H1 (cell line): ENCODE results near the gene CHCHD1. TPM values are rescaled to one million over a fixed set of nuclear protein-coding genes. Genes with fewer than 3 reads are reported as not detected.

Experiments used
- CTCF ChIA-PET: fragments of 300-600 bp; sonication (Branson Sonifier 250); formaldehyde crosslinking; loops from one replicate; lab custom pipeline; 2021; ENCODE audit not compliant: partially characterized antibody; lab: Charles Lee
- POLR2A ChIA-PET: fragments of 300-600 bp; sonication (Branson Sonifier 250); formaldehyde crosslinking; loops from one replicate; lab custom pipeline; 2021; ENCODE audit warnings: inconsistent platforms; ENCODE audit not compliant: partially characterized antibody; lab: Charles Lee
- DNase-seq, 2 experiments: peaks; one replicate each; pipeline versions ENCODE4 v3.0.0 to v3.0.0-alpha.2; 2010 to 2022; ENCODE audit warnings: low spot score in 2 of 2, low read depth in 1 of 2, mixed read lengths in 1 of 2
- FAIRE-seq: peaks from 2 replicates; lab custom pipeline; 2011; peaks lifted over from hg19 to GRCh38; lab: Jason Lieb, UNC
- H2AFZ ChIP-seq: 2 replicates; pipeline ENCODE4 v1.8.1; 2012; ENCODE audit warnings: low read length, inconsistent platforms
- H2AK5ac ChIP-seq: 2 replicates; pipeline ENCODE4 v1.6.1; 2013; ENCODE audit warnings: low read depth, low read length
- H2BK120ac ChIP-seq: replicated peaks from 2 replicates; pipeline ENCODE3; 2013; ENCODE audit warnings: low read depth, low read length, inconsistent platforms
- H2BK12ac ChIP-seq: 2 replicates; pipeline ENCODE4 v1.6.1; 2013; ENCODE audit warnings: low read depth, low read length
- H2BK15ac ChIP-seq: 2 replicates; pipeline ENCODE4 v1.6.1; 2013; ENCODE audit warnings: low read length
- H2BK20ac ChIP-seq: 2 replicates; pipeline ENCODE4 v1.6.1; 2013; ENCODE audit warnings: low read length
- H2BK5ac ChIP-seq: 2 replicates; pipeline ENCODE4 v1.6.1; 2013; ENCODE audit warnings: low read depth, low read length
- H3K14ac ChIP-seq: 2 replicates; pipeline ENCODE4 v1.6.1; 2013; ENCODE audit warnings: inconsistent platforms; ENCODE audit not compliant: insufficient read length
- H3K18ac ChIP-seq: 2 replicates; pipeline ENCODE4 v1.6.1; 2013; ENCODE audit warnings: low read length; ENCODE audit errors: extremely low read depth
- H3K23ac ChIP-seq: 2 replicates; pipeline ENCODE4 v1.6.1; 2013; ENCODE audit warnings: inconsistent platforms; ENCODE audit not compliant: insufficient read length
- H3K23me2 ChIP-seq: 2 replicates; pipeline ENCODE4 v1.6.1; 2013; ENCODE audit warnings: low read depth, low read length
- H3K27ac ChIP-seq: 2 replicates; pipeline ENCODE4 v1.6.1; 2011; ENCODE audit warnings: low read depth, low read length, inconsistent platforms
- H3K27me3 ChIP-seq, 4 experiments: replicated peaks in 1 of 4; 1 replicate in 1 of 4; 2 replicates in 3 of 4; pipeline versions ENCODE4 v1.6.1 to v1.8.1; 2011 to 2013; ENCODE audit warnings: low read length in 3 of 4, mild to moderate bottlenecking in 3 of 4, inconsistent platforms in 2 of 4, mixed read lengths in 2 of 4, moderate library complexity in 1 of 4; ENCODE audit not compliant: control insufficient read depth in 3 of 4, insufficient read depth in 3 of 4; ENCODE audit errors: extremely low read depth in 1 of 4
- H3K36me3 ChIP-seq, 4 experiments: 2 replicates each; pipeline versions ENCODE4 v1.6.1 to v1.8.1; 2011 to 2013; ENCODE audit warnings: mild to moderate bottlenecking in 4 of 4, low read length in 3 of 4, moderate library complexity in 2 of 4, control low read depth in 1 of 4, inconsistent platforms in 1 of 4; ENCODE audit not compliant: insufficient read depth in 4 of 4, control insufficient read depth in 2 of 4
- H3K4ac ChIP-seq: replicated peaks from 2 replicates; pipeline ENCODE3; 2013; ENCODE audit warnings: low read length, low read depth, mixed read lengths, inconsistent platforms; ENCODE audit not compliant: insufficient read length
- H3K4me1 ChIP-seq, 4 experiments: replicated peaks in 1 of 4; 1 replicate in 1 of 4; 2 replicates in 3 of 4; pipeline versions ENCODE4 v1.6.1 to v1.8.1; 2011 to 2013; ENCODE audit warnings: low read length in 3 of 4, inconsistent platforms in 2 of 4, mixed read lengths in 1 of 4; ENCODE audit not compliant: insufficient read depth in 4 of 4, control insufficient read depth in 3 of 4
- H3K4me2 ChIP-seq, 2 experiments: 2 replicates each; pipeline versions ENCODE4 v1.6.1 to v1.8.1; 2011 to 2013; ENCODE audit warnings: low read depth in 2 of 2, low read length in 2 of 2, control low read depth in 1 of 2, inconsistent platforms in 1 of 2, mild to moderate bottlenecking in 1 of 2; ENCODE audit not compliant: insufficient read depth in 1 of 2
- H3K4me3 ChIP-seq, 4 experiments: fragments of 200-600, 300-600 bp in 1 of 4; sonication (generic), shearing (Covaris generic), sonication (Bioruptor Twin) in 1 of 4; 2 replicates each; pipeline versions ENCODE4 v1.5.1 to v1.8.1; 2011 to 2016; ENCODE audit warnings: low read length in 4 of 4, low read depth in 3 of 4, control low read depth in 2 of 4, inconsistent platforms in 2 of 4, mild to moderate bottlenecking in 2 of 4, mixed read lengths in 1 of 4, moderate library complexity in 1 of 4; ENCODE audit not compliant: insufficient read depth in 2 of 4; ENCODE audit errors: extremely low read depth in 1 of 4
- H3K56ac ChIP-seq: replicated peaks from 2 replicates; pipeline ENCODE3; 2013; ENCODE audit warnings: low read depth, mild to moderate bottlenecking, mixed read lengths, low read length, inconsistent platforms; ENCODE audit not compliant: insufficient read length
- H3K79me1 ChIP-seq: 2 replicates; pipeline ENCODE4 v1.6.1; 2013; ENCODE audit warnings: low read depth, low read length, control low read depth
- H3K79me2 ChIP-seq, 2 experiments: 2 replicates each; pipeline versions ENCODE4 v1.6.1 to v1.8.1; 2012 to 2013; ENCODE audit warnings: low read length in 2 of 2, mild to moderate bottlenecking in 2 of 2, inconsistent platforms in 1 of 2; ENCODE audit not compliant: insufficient read depth in 2 of 2, control insufficient read depth in 1 of 2
- H3K9ac ChIP-seq, 4 experiments: replicated peaks in 1 of 4; 1 replicate in 1 of 4; 2 replicates in 3 of 4; pipeline versions ENCODE4 v1.6.1 to v1.8.1; 2011 to 2013; ENCODE audit warnings: low read depth in 3 of 4, low read length in 3 of 4, control low read depth in 2 of 4, mild to moderate bottlenecking in 2 of 4, moderate library complexity in 2 of 4, inconsistent platforms in 1 of 4; ENCODE audit errors: extremely low read depth in 1 of 4
- H3K9me3 ChIP-seq, 2 experiments: 2 replicates each; pipeline versions ENCODE4 v1.6.1 to v1.8.1; 2012 to 2013; ENCODE audit warnings: mild to moderate bottlenecking in 2 of 2, moderate library complexity in 2 of 2, control low read depth in 1 of 2, inconsistent platforms in 1 of 2, low read depth in 1 of 2, low read length in 1 of 2, mixed read lengths in 1 of 2; ENCODE audit not compliant: insufficient read depth in 2 of 2
- H4K20me1 ChIP-seq, 2 experiments: replicated peaks in 1 of 2; 2 replicates each; pipeline versions ENCODE3 to v1.8.1; 2011 to 2013; ENCODE audit warnings: inconsistent platforms in 2 of 2, low read length in 2 of 2, mild to moderate bottlenecking in 1 of 2; ENCODE audit not compliant: insufficient read depth in 2 of 2, control insufficient read depth in 1 of 2
- H4K5ac ChIP-seq: 2 replicates; pipeline ENCODE4 v1.6.1; 2013; ENCODE audit warnings: low read length, low read depth, mixed read lengths, inconsistent platforms; ENCODE audit not compliant: insufficient read length
- H4K8ac ChIP-seq: 2 replicates; pipeline ENCODE4 v1.8.0; 2013; ENCODE audit warnings: mild to moderate bottlenecking, moderate library complexity, low read length, inconsistent platforms; ENCODE audit not compliant: insufficient read depth; ENCODE audit errors: extremely low read depth
- H4K91ac ChIP-seq: replicated peaks from 2 replicates; pipeline ENCODE3; 2013; ENCODE audit warnings: low read length, mixed read lengths, inconsistent platforms; ENCODE audit not compliant: insufficient read length
- ASH2L ChIP-seq: fragments of 200-600, 300-600 bp; sonication (generic); IDR thresholded peaks from one replicate; pipeline ENCODE4 v1.7.1; 2017; ENCODE audit warnings: low read length
- ATF3 ChIP-seq: IDR thresholded peaks from 2 replicates; pipeline ENCODE4 v1.6.1; 2011; ENCODE audit warnings: low read depth, mild to moderate bottlenecking, low read length; ENCODE audit not compliant: insufficient read depth
- CEBPB ChIP-seq: IDR thresholded peaks from 2 replicates; pipeline ENCODE4 v1.6.1; 2012; ENCODE audit warnings: low read depth, low read length
- EGR1 ChIP-seq: IDR thresholded peaks from 2 replicates; pipeline ENCODE4 v1.6.1; 2011; ENCODE audit warnings: low read depth, low read length, borderline replicate concordance
- JUND ChIP-seq: IDR thresholded peaks from 2 replicates; pipeline ENCODE4 v1.6.1; 2011; ENCODE audit warnings: mild to moderate bottlenecking, improper control_type of control experiment, low read length
- MAX ChIP-seq: IDR thresholded peaks from 2 replicates; pipeline ENCODE4 v1.6.1; 2012; ENCODE audit warnings: inconsistent platforms
- NANOG ChIP-seq: IDR thresholded peaks from 2 replicates; pipeline ENCODE4 v1.6.1; 2011; ENCODE audit warnings: low read length, low read depth, mild to moderate bottlenecking, inconsistent platforms; ENCODE audit not compliant: insufficient read depth, poor library complexity, severe bottlenecking
- PHF8 ChIP-seq: fragments of 200-600 bp; sonication (generic); conservative IDR thresholded peaks from 2 replicates; pipeline ENCODE4 v1.7.1; 2012; ENCODE audit warnings: low read depth, mild to moderate bottlenecking, inconsistent platforms, low read length, moderate library complexity
- POLR2A ChIP-seq, 2 experiments: IDR thresholded peaks; 1 replicate in 1 of 2; 2 replicates in 1 of 2; pipeline ENCODE4 v1.6.1; 2011; ENCODE audit warnings: low read depth in 2 of 2, low read length in 2 of 2, mild to moderate bottlenecking in 2 of 2; ENCODE audit errors: control extremely low read depth in 1 of 2
- SIRT6 ChIP-seq: IDR thresholded peaks from one replicate; pipeline ENCODE4 v1.7.1; 2012; ENCODE audit warnings: low read length, inconsistent platforms
- SP2 ChIP-seq: IDR thresholded peaks from 2 replicates; pipeline ENCODE4 v1.6.1; 2012; ENCODE audit warnings: mild to moderate bottlenecking, low read length, inconsistent platforms
- TCF12 ChIP-seq: IDR thresholded peaks from 2 replicates; pipeline ENCODE4 v1.6.1; 2011; ENCODE audit warnings: low read depth, mild to moderate bottlenecking, low read length
- WGBS, 2 experiments: shearing (Covaris generic) in 1 of 2; methylation state at CpG; one replicate each; pipeline versions ENCODE4 v1.1.6 to v1.1.7; 2013 to 2015; ENCODE audit warnings: low lambda C conversion rate in 2 of 2, mixed read lengths in 2 of 2, inconsistent platforms in 1 of 2, low coverage in 1 of 2, missing lambda C conversion rate in 1 of 2; ENCODE audit not compliant: insufficient replicate concordance in 2 of 2, insufficient coverage in 1 of 2, insufficient read length in 1 of 2; ENCODE audit errors: extremely low coverage in 1 of 2, missing lambda C conversion rate in 1 of 2; 5-methylcytosine and 5-hydroxymethylcytosine counted together
- polyA plus RNA-seq, 7 experiments: library from polyadenylated mRNA; depleted of rRNA in 3 of 7; stranded (reverse) in 5 of 7; unstranded in 2 of 7; fragments of >200 nt in 5 of 7; fragments of 200-250 nt in 2 of 7; gene quantifications; 1 replicate in 5 of 7; 2 replicates in 1 of 7; 4 replicates in 1 of 7; pipeline versions ENCODE4 v1.2.1 to v1.2.3, GENCODE V29; 2011 to 2013; ENCODE audit warnings: missing spikeins in 2 of 7, mixed read lengths in 2 of 7
- total RNA-seq: library from RNA; stranded (reverse); fragmentation: NEBNext Ultra II Directional; extraction: Animal tissue kit (Norgen Biotek cat#: 25700); gene quantifications from 2 replicates; pipeline ENCODE4 v1.2.1, GENCODE V29; 2021

The CHCHD1 gene
- total and polyA plus RNA-seq, 2 of the 8 experiments (the other 6 are each of a cell fraction or from before 2014, with no cell fraction given) = 44.9 to 58.1 TPM

GRCh38 chr10:73810735-73811465 lies 29.1 kb downstream of the CHCHD1 start:
- H3K36me3 ChIP-seq = peaks cover 4 to 20% (median 16%) of the 10 kb centered on the region in 4 experiments; a peak in 5 of 8 replicates
- no peak overlapping the region for H2BK120ac ChIP-seq
- no peak overlapping the region; the same call in 1 of the 2 replicates for H2BK5ac ChIP-seq
- 0 out of 2 replicates have a peak, but pooled peaks cover 4% of the 10 kb centered on the region for H3K79me1 ChIP-seq
- H2AK5ac ChIP-seq = no peak overlapping the region
- FAIRE-seq (no peak), DNase-seq (peak in 1 of 2 experiments; percentile 75)
- no peak overlapping the region for H3K4ac ChIP-seq
- H2BK15ac ChIP-seq = no peak overlapping the region
- no peak overlapping the region for H3K27ac ChIP-seq
- peaks cover 0 to 14% of the 10 kb centered on the region in 2 experiments for H4K20me1 ChIP-seq
- H3K56ac ChIP-seq = no peak overlapping the region
- H3K4me1 ChIP-seq = peaks cover 0 to 4% (median 2%) of the 10 kb centered on the region in 4 experiments; a peak in 4 of 7 replicates
- H3K23me2 ChIP-seq = no peaks in the 10 kb centered on the region; the same call in 1 of the 2 replicates
- POLR2A ChIA-PET = interaction anchor here (0.6 to 11.1 kb wide), 11 partner anchors 14 to 188 kb away, joined by 3 to 137 read pairs (median 5); partner anchors contain the start of gene ZSWIM8
- peak overlapping the region; percentile 80; the same call in 1 of the 2 replicates for H4K8ac ChIP-seq
- H3K79me2 ChIP-seq = no peaks in the 10 kb centered on the region
- H3K23ac ChIP-seq = no peak overlapping the region
- H3K27me3 ChIP-seq = no peaks in the 10 kb centered on the region
- H2BK12ac ChIP-seq = no peak overlapping the region
- peak overlapping the region; percentile 69 to 91 (median 78) for H3K4me3 ChIP-seq
- no peaks in the 10 kb centered on the region for H3K9me3 ChIP-seq
- no peak overlapping the region for H3K14ac ChIP-seq
- H2AFZ ChIP-seq = no peak overlapping the region
- CTCF ChIA-PET = interaction anchor here (0.6 to 2.7 kb wide), 6 partner anchors 8 to 279 kb away, joined by 3 to 13 read pairs (median 6); no protein-coding TSS in a partner anchor
- H2BK20ac ChIP-seq = no peak overlapping the region
- 3% methylated on average over 33 of the region's 63 CpGs; no CpG with 5 or more reads in 1 of the 2 experiments for WGBS, 2 experiments
- H3K18ac ChIP-seq = no peak overlapping the region
- no peak overlapping the region for H4K91ac ChIP-seq
- peak overlapping the region; percentile 42 to 84 (median 52); a peak in 4 of 7 replicates for H3K9ac ChIP-seq
- no peak overlapping the region for H4K5ac ChIP-seq
- H3K4me2 ChIP-seq = peak overlapping the region; percentile 71 to 80
- TF ChIP-seq MAX = no peak; the same call in 1 of the 2 replicates
- TF ChIP-seq POLR2A (IDR thresholded peaks at IDR 0.05; ENCODE audit: control extremely low read depth in 1 of 2, low read depth in 2 of 2, low read length in 2 of 2) = no peak
- TF ChIP-seq PHF8 = 0 out of 2 replicates have a peak, but pooled peaks have one; percentile 57
- TF ChIP-seq SIRT6 = no peak
- no peak for TF ChIP-seq SP2
- no peak for TF ChIP-seq CEBPB
- no peak for TF ChIP-seq TCF12
- no peak for TF ChIP-seq ATF3
- TF ChIP-seq NANOG = no peak
- TF ChIP-seq JUND = no peak
- no peak for TF ChIP-seq ASH2L
- no peak for TF ChIP-seq EGR1
